GM19372 (cell line): ENCODE measurements around the gene SMC1B.
"Not testable (repeated sequence)": the region's sequence is repeated elsewhere in the genome, so short reads cannot be mapped to it uniquely, and the experiment has no call there.

Experiments used
- ATAC-seq: cut with Tn5 transposase; IDR thresholded peaks from one replicate; pipeline ENCODE4 v1.9.1; 2021; ENCODE audit warnings: mild to moderate bottlenecking, low read depth, moderate library complexity; ENCODE audit not compliant: unreplicated experiment

The SMC1B gene

DNA sequence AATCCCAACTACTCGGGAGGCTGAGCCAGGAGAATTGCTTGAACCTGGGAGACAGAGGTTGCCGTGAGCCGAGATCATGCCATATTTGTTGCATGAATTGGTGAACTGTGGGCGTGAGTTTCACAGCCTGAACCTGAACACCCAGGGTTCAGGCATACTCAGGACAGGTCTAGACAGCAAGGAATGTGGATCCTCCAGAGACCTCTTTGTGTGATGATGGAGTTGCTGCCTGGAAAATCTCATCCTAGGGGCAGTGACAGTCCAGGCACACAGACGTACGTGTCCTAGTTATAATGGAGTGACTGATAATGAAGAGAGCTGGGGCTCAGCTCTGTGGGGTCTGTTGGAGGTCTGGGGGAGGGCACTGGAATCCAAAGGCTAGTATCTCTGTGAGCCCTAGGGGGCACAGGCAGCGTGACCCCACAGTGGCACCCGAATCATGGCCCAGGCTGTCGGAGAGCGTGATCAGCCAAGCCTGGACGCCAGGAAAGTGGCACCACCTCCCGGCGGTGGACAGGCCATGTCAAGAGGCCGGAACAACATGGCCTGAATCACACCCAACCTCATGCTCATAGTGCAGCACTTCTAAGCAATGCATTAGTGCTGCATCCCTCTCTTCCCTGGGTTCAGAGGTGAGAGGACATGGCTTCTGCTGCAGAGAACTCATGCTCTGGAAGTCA, 31.8 kb upstream of the SMC1B start:
- no peak for ATAC-seq

- ATAC-seq = no peak
Measured at GRCh38 chr22:45444168-45444567, 30.8 kb upstream of the SMC1B start.

DNA sequence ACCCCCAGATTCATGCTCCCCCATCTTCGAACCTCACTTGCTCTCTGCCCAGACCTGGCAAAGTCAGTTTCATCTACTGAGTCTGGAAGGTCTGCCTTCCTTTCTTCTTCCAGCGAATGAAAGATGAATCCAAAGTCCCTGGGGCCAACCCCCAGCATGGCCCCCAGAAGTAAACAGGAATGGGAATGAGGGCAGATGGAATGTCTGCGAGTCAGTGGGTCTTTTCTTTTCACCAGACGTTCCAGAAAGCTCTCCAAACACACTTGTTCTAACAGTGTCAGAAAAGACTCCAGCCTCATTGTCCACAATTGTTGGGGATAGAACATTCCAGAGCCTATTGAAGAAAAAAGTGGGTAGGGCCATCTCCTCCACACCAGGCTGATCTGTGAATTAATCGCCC, 28.7 kb upstream of the SMC1B start:
- ATAC-seq = no peak

DNA sequence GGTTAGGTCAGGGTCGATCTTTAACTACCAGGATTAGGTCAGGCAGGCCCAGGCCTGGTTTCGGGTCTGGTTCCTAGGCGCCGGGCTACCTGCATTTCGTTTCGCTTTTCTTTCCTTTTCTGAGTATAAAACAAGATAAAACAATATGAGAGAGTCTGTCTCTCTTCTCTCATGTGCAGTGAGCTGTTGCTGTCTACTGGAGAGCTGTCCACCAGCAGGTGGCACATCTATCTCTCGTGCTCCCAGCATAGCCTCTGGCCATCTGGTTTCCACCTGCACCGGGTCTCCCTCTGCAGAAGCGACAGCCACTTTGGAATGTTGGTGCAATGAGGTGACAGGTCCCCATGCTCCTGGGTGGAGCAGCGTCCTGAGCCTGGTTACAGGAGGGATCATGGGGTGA, 27.7 kb upstream of the SMC1B start:
- ATAC-seq = no peak

DNA sequence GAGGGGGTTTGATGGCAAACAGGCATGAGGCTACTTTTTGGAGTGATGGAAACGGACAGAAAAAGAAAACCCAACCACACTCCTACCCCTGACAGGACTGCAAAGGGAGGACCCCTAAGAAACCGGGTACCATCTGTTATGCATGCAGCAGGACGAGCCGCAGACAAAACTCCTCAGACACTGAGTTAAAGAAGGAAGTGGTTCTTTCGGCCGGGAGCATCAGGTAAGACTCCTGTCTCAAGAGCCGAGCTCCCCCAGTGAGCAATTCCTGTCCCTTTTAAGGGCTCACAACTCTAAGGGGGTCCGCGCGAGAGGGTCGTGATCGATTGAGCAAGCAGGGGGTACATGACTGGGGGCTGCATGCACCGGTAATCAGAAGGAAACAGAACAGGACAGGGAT, 27.3 kb upstream of the SMC1B start:
- not testable (repeated sequence) for ATAC-seq

- ATAC-seq = no peak
Measured at GRCh38 chr22:45438336-45438735, 24.9 kb upstream of the SMC1B start.

DNA sequence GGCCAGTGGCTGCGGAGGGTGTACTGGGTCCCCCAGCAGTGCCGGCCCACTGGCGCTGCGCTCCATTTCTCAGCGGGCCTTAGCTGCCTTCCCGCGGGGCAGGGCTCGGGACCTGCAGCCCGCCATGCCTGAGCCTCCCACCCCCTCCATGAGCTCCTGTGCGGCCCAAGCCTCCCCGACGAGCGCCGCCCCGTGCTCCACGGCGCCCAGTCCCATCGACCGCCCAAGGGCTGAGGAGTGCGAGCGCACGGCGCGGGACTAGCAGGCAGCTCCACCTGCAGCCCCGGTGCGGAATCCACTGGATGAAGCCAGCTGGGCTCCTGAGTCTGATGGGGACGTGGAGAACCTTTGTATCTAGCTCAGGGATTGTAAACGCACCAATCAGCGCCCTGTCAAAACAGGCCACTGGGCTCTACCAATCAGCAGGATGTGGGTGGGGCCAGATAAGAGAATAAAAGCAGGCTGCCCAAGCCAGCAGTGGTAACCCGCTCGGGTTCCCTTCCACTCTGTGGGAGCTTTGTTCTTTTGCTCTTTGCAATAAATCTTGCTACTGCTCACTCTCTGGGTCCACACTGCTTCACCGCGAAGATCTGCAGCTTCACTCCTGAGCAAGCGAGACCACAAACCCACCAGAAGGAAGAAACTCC, 23.6 kb upstream of the SMC1B start:
- ATAC-seq = not testable (repeated sequence)

DNA sequence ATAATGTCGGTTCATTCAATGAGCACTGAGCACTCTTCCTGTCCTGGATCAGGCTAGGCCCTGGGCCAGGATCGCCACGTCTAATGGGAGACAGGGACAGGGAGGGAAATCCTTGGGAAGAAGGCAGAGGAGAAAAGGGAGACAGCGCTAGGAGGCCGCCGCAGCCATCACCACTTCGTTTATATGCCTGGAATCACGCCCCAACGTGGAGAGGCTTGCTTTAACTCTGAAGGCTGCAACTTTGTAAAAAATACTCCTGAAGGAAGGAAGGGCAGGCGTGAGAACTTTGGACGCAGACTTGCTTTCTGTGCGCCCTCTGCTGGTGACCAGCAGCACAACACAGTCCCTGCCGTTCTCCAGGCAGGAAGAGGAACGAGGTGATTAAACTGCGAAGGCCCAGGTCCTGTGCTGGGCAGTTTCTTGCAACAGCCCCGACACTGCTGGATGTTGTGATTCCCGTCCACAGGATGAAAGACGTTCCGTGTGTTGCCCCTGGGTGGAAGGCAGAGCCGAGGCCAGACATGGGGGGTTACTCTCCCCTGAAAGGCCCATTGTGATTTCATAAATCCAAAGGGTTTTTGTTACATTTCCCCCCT, 22.2 kb upstream of the SMC1B start:
- no peak for ATAC-seq

- no peak for ATAC-seq
Measured at GRCh38 chr22:45434981-45435380, 21.6 kb upstream of the SMC1B start.

DNA sequence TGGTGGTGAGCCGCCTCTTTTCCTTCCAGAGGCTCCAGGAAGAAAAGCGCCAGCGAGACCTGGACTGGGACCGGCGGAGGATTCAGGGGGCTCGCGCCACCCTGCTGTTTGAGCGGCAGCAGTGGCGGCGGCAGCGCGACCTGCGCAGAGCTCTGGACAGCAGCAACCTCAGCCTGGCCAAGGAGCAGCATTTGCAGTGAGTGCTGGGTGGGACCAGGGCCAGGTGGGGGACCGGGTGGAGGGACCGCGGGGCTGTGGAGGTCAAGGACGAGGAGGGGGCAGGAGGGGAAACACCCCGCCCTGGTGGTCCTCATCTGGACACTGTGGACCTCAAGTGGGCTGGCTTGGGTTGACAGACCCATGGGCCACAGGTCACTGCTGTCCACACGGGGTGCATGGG, 17.5 kb upstream of the SMC1B start:
- no peak for ATAC-seq

DNA sequence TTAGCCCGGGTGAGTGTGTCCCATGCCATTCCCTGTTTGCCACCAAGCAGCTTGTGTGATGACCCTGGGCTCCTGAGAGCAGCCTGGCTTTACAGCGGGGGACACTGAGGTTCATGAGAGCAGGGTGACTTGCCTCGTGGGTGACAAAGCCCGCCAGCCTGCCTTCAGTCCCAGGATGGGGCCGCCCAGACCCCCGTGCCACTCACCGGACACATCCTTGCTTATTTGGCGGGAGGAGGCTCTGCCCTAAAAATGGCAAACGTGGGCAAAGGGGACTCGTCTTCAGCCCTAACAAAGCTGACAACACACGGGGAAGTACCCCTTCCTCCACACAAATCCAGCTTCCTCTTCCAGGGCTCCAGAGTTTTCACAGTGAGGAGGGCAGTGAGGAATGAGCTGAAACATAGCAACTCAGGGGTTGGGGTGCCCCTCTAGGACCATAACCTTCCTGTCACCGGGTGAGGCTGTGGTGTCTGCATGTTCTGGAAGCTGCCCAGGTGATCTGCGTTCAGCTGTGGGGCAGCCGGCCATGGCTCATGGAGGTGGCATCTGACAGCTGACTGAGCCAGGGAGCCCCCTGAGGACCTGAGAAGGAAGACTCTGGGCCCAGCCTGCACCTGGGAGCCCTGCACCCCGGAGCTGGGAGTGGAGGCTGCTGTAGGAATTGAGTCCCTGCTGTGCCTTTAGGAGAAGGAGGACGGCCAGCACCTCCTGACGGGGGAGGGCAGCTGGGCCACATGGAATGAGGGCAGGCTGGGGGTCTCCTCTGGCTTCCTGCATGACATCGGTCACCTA, 16.8 kb upstream of the SMC1B start:
- ATAC-seq = no peak

GRCh38 chr22:45429424-45429823, 16.0 kb upstream of the SMC1B start:
- ATAC-seq = no peak

- ATAC-seq = no peak
Measured at GRCh38 chr22:45428391-45429385, 15.3 kb upstream of the SMC1B start.

- no peak for ATAC-seq
Measured at GRCh38 chr22:45427114-45427513, 13.7 kb upstream of the SMC1B start.

GRCh38 chr22:45426387-45426786, 13.0 kb upstream of the SMC1B start:
- ATAC-seq = no peak

DNA sequence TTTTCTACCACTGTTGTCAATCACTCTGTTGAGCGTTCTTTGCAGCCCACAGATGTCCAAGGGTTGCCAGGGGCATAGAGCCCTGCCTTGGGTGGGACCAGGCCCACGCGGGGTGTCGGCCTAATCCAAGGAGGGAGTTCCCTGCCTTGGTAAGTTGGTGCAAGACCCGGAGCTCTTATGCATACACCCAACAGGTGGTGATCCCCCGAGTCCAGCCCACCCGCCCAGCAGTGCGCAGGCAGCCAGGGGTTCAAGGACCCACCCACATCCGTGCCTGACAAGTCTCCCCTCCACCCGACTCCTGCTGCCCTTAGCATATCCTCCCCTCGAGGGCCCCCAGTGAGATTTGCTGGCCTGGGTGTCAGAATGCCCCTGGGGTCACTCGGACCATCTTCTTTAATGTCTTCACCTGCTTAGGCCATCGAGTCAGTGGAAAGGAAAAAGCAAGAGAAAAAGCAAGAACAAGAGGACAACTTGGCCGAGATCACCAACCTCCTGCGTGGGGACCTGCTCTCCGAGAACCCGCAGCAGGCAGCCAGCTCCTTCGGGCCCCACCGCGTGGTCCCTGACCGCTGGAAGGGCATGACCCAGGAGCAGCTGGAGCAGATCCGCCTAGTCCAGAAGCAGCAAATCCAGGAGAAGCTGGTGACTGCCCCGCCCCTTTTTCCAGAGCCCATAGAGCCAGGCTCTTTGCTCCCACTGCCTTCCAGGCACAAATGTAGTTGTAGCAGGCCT, 12.3 kb upstream of the SMC1B start:
- no peak for ATAC-seq

GRCh38 chr22:45425101-45425500, 11.7 kb upstream of the SMC1B start:
- no peak for ATAC-seq

DNA sequence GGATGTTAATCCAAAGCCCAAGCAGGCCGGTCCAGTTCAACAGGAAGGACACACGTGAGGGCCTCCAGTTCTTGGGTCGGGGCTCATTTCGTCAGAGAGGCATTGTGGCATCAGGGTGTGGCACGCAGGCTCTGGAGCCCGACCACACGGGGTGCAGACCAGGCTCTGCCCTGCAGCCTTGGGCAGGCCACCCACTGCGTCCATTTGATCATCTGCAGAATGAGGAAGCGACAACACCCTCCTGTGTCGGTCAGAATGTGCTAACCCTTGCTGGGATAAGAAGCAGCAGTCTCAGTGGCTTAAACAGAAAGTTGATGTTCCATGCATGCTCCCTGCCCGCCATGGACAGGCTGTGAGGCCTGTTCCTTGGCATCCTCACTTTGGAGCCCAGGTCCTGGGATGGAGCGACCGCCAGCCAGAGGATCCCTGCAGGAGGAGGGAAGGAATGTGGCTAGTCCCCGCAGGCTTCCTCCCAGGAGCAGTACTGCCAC, 10.9 kb upstream of the SMC1B start:
- ATAC-seq = no peak

DNA sequence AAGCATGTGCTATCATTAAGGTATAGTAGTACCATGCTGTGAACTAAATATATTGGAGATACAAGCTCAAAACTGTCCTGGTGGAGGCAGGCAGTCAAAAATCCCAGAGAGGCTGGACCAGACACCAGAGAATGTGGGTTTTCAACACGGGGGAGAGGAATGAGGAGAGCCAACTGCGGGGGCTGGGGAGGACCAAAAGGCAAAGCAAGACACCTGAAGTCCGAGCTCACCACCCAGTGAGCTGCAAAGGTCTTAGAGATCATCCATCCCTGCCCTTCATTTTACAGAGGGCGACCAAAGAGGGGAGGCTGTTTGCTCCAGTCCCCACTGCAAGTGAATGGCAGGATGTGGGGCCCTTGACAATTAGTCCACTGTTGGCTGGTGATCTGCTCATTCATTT, 10.1 kb upstream of the SMC1B start:
- ATAC-seq = no peak
